ENCODE results near the gene SYT17. TPM values are rescaled to one million over a fixed set of nuclear protein-coding genes. Genes with fewer than 3 reads are reported as not detected.

Gene SYT17
- polyA plus RNA-seq, 2 of the 4 experiments (the other 2 are of a cell fraction), result 9.8 to 18.7 TPM

DNA sequence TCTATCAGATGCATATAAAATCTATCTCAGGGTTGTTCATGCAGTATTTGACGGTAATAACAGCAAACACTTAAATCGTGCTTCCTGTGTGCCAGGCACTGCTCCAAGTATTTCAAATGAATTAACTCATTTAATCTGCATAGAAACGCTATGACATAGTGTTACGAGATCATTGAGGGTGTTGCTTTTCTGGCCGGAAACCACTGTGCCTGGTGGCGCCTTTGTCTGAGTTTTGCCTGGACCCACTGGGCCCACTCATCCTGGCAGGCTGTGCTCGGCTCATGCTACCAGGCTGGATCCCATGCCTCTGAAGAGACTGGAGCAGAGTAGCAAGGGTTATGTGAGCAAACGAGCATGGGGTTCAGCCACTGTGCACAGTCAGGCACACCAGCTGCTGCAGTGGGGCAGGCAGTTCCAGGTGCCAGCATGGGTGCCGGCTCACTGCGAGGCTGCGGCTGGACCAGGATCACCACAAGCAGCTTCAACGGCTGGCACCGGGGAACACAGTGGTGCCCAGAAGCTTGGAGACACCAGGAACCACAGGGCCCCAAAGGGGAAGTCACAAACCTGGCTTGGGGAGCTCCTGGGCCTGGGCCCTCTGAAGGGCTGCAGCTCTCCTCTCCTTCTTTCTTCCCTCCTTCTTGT lies 71.6 kb downstream of the SYT17 start:
- WGBS (ENCODE audit: missing lambda C conversion rate), result 91% methylated on average over 12 of the region's 13 CpGs
- ChIA-PET POLR2A (no interaction called here), CTCF (interaction anchor here (0.7 to 1.9 kb wide), 2 partner anchors 16 to 64 kb away, joined by 3 to 7 read pairs; no protein-coding TSS in a partner anchor)
- Histone ChIP-seq H3K9me3 (peaks cover 12% of the 10 kb centered on the region; the same call in 2 of the 3 replicates), H3K4me2 (no peak overlapping the region), H3K4me3 (no peak overlapping the region), H3K4me1 (no peaks in the 10 kb centered on the region), H3K27ac (no peak overlapping the region)
- TF ChIP-seq CBX8 (IDR thresholded peaks at IDR 0.05), result no peak
- TF ChIP-seq EHF (CRISPR knock-in tag; IDR thresholded peaks at IDR 0.05), result no peak
- TF ChIP-seq EHMT2 (IDR thresholded peaks at IDR 0.05; ENCODE audit: low read depth), result no peak
- TF ChIP-seq, protein P1, sequence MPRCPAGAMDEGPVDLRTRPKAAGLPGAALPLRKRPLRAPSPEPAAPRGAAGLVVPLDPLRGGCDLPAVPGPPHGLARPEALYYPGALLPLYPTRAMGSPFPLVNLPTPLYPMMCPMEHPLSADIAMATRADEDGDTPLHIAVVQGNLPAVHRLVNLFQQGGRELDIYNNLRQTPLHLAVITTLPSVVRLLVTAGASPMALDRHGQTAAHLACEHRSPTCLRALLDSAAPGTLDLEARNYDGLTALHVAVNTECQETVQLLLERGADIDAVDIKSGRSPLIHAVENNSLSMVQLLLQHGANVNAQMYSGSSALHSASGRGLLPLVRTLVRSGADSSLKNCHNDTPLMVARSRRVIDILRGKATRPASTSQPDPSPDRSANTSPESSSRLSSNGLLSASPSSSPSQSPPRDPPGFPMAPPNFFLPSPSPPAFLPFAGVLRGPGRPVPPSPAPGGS (IDR thresholded peaks at IDR 0.05), result no peak
- TF ChIP-seq CBX2 (IDR thresholded peaks at IDR 0.05; ENCODE audit: borderline replicate concordance, low read depth), result no peak
- TF ChIP-seq RAD21 (conservative IDR thresholded peaks at IDR 0.05 in 1 of 2, IDR thresholded peaks at IDR 0.05 in 1 of 2), result no peak
- no peak for TF ChIP-seq POLR2A (IDR thresholded peaks at IDR 0.05; ENCODE audit: low read length)
- TF ChIP-seq CHD4 (IDR thresholded peaks at IDR 0.05; ENCODE audit: borderline replicate concordance), result no peak
- ATAC-seq (0 out of 6 replicates have a peak, but pooled peaks of 1 of the 2 experiments have one; percentile 24), FAIRE-seq (no peak), DNase-seq (ENCODE audit: low read depth in 1 of 2, low spot score in 1 of 2) (no peak)

DNA sequence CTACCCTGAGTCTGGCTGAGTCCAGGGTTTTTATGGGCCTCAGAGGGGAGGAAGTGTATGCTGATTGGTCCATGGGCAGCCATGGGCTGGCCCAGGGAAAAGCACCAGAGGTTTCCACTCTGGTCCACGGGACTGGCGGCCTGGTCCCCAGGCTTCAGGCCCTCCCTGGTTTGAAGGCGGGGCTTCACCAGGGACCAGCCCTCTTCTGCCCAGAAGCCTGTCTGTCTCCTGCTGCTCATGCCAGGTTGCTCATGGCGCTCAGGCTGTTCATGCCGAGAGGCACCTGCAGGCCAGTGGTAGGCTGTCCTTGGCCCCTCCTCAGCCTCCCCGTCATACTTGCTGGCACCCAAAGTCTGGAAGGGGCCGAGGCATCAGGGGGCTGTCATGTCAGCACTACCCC lies 72.5 kb downstream of the SYT17 start:
- ATAC-seq, result peak in 1 of 2 experiments; percentile 36; a peak in 1 of 6 replicates
- TF ChIP-seq, protein P2, sequence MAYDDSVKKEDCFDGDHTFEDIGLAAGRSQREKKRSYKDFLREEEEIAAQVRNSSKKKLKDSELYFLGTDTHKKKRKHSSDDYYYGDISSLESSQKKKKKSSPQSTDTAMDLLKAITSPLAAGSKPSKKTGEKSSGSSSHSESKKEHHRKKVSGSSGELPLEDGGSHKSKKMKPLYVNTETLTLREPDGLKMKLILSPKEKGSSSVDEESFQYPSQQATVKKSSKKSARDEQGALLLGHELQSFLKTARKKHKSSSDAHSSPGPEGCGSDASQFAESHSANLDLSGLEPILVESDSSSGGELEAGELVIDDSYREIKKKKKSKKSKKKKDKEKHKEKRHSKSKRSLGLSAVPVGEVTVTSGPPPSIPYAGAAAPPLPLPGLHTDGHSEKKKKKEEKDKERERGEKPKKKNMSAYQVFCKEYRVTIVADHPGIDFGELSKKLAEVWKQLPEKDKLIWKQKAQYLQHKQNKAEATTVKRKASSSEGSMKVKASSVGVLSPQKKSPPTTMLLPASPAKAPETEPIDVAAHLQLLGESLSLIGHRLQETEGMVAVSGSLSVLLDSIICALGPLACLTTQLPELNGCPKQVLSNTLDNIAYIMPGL (CRISPR knock-in tag; IDR thresholded peaks at IDR 0.05; ENCODE audit: borderline replicate concordance), result no peak
- TF ChIP-seq, protein P1 (IDR thresholded peaks at IDR 0.05), result no peak
- TF ChIP-seq RNF2 (IDR thresholded peaks at IDR 0.05; ENCODE audit: borderline replicate concordance, low read depth) (no peak), JUNB (IDR thresholded peaks at IDR 0.05) (no peak), RCOR1 (IDR thresholded peaks at IDR 0.05; ENCODE audit: low read depth, low read length) (no peak), RFX5 (IDR thresholded peaks at IDR 0.05) (no peak), KDM1A (IDR thresholded peaks at IDR 0.05; ENCODE audit: low read depth) (no peak)
- CTCF ChIA-PET, result interaction anchor here (1.9 kb wide), 1 partner anchor 17 kb away, joined by 7 read pairs; no protein-coding TSS in a partner anchor

DNA sequence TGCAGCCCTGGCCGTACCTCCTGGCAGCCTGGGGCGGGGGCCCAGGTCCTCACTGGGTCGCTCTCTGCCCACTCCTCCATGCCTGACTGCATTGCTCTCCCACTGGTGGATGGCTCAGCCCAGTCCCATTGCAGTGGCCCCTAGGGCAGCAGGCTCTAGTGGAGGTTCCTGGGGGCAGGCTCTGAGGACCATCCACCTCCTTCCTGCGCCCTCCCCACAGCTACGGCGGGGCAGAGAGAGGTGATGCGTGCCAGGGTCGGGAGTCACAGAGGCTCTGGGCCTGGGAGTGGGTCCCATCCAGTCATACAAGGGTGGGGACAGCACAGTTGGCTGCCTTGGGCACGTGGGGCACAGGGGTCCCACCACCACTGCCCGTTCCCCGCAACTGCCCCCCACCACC lies 73.5 kb downstream of the SYT17 start:
- Histone ChIP-seq H3K4me2 (no peak overlapping the region), H3K27ac (no peak overlapping the region), H3K4me3 (no peak overlapping the region), H3K9me3 (no peaks in the 10 kb centered on the region), H3K4me1 (no peaks in the 10 kb centered on the region)
- no peak for DNase-seq (ENCODE audit: low read depth in 1 of 2, low spot score in 1 of 2)
- ChIA-PET POLR2A (no interaction called here), CTCF (no interaction called here)
- 82% methylated on average over 4 of the region's 11 CpGs for WGBS (ENCODE audit: missing lambda C conversion rate)
- no peak for FAIRE-seq
- ATAC-seq, result no peak
- TF ChIP-seq, protein P3, sequence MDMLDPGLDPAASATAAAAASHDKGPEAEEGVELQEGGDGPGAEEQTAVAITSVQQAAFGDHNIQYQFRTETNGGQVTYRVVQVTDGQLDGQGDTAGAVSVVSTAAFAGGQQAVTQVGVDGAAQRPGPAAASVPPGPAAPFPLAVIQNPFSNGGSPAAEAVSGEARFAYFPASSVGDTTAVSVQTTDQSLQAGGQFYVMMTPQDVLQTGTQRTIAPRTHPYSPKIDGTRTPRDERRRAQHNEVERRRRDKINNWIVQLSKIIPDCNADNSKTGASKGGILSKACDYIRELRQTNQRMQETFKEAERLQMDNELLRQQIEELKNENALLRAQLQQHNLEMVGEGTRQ (IDR thresholded peaks at IDR 0.05), result no peak
- TF ChIP-seq NR3C1 (IDR thresholded peaks at IDR 0.05), result no peak
- no peak for TF ChIP-seq SMC3 (IDR thresholded peaks at IDR 0.05)
- no peak for TF ChIP-seq HEYL (CRISPR knock-in tag; IDR thresholded peaks at IDR 0.05)
- TF ChIP-seq RAD21 (conservative IDR thresholded peaks at IDR 0.05 in 1 of 2, IDR thresholded peaks at IDR 0.05 in 1 of 2), result no peak
- TF ChIP-seq, protein P4, sequence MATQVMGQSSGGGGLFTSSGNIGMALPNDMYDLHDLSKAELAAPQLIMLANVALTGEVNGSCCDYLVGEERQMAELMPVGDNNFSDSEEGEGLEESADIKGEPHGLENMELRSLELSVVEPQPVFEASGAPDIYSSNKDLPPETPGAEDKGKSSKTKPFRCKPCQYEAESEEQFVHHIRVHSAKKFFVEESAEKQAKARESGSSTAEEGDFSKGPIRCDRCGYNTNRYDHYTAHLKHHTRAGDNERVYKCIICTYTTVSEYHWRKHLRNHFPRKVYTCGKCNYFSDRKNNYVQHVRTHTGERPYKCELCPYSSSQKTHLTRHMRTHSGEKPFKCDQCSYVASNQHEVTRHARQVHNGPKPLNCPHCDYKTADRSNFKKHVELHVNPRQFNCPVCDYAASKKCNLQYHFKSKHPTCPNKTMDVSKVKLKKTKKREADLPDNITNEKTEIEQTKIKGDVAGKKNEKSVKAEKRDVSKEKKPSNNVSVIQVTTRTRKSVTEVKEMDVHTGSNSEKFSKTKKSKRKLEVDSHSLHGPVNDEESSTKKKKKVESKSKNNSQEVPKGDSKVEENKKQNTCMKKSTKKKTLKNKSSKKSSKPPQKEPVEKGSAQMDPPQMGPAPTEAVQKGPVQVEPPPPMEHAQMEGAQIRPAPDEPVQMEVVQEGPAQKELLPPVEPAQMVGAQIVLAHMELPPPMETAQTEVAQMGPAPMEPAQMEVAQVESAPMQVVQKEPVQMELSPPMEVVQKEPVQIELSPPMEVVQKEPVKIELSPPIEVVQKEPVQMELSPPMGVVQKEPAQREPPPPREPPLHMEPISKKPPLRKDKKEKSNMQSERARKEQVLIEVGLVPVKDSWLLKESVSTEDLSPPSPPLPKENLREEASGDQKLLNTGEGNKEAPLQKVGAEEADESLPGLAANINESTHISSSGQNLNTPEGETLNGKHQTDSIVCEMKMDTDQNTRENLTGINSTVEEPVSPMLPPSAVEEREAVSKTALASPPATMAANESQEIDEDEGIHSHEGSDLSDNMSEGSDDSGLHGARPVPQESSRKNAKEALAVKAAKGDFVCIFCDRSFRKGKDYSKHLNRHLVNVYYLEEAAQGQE (IDR thresholded peaks at IDR 0.05), result no peak
- TF ChIP-seq FOSB (CRISPR knock-in tag; IDR thresholded peaks at IDR 0.05), result no peak
- TF ChIP-seq JUNB (IDR thresholded peaks at IDR 0.05), result no peak

More for the DNA sequence above, 72.5 kb downstream of the SYT17 start:
- POLR2A ChIA-PET, result no interaction called here
- no peak for DNase-seq (ENCODE audit: low read depth in 1 of 2, low spot score in 1 of 2)
- Histone ChIP-seq H3K4me1 (no peaks in the 10 kb centered on the region), H3K4me2 (no peak overlapping the region), H3K9me3 (peaks cover 3% of the 10 kb centered on the region; the same call in 1 of the 3 replicates), H3K4me3 (no peak overlapping the region), H3K27ac (no peak overlapping the region)
- FAIRE-seq, result no peak
- 87% methylated on average over 7 of the region's 7 CpGs for WGBS (ENCODE audit: missing lambda C conversion rate)

Measured in A549 (cell line).